PC-9 (cell line): Measurements from ENCODE around the gene CTNNA1.

Experiments used
- CTCF ChIP-seq: fragments of 200-600 bp; sonication (generic); conservative IDR thresholded peaks from 2 replicates; pipeline ENCODE4 v1.6.1; 2017; ENCODE audit warnings: mixed run types, antibody characterized with exemption, mild to moderate bottlenecking, moderate library complexity
- EZH2 ChIP-seq: fragments of 200-600 bp; sonication (generic); IDR thresholded peaks from 2 replicates; pipeline ENCODE4 v1.8.0; 2017; ENCODE audit warnings: antibody characterized with exemption, low read depth

GRCh38 chr5:138955671-138956295, 202.6 kb downstream of the CTNNA1 start:
- no peak for TF ChIP-seq CTCF
- no peak for TF ChIP-seq EZH2
